Endothelial cell of umbilical vein (primary cell): ENCODE results near the gene NBR1.
"Not testable (repeated sequence)": the region's sequence is repeated elsewhere in the genome, so short reads cannot be mapped to it uniquely, and the experiment has no call there.

ENCODE experiments used
- EZH2 ChIP-seq: IDR thresholded peaks from 2 replicates; pipeline ENCODE4 v1.6.1; 2012; ENCODE audit warnings: borderline replicate concordance, low read depth, mild to moderate bottlenecking, moderate library complexity, low read length, inconsistent platforms; ENCODE audit not compliant: severe bottlenecking
- POLR2AphosphoS5 ChIP-seq: IDR thresholded peaks from 2 replicates; pipeline ENCODE4 v1.6.1; 2012; ENCODE audit warnings: low read depth, mild to moderate bottlenecking, control low read depth, low read length, moderate library complexity; ENCODE audit not compliant: insufficient read depth

GRCh38 chr17:43239597-43239996 is 68.6 kb downstream of the NBR1 start:
- TF ChIP-seq EZH2, POLR2AphosphoS5: not testable (repeated sequence)
